Measurements from ENCODE around the gene LOXL4. TPM values are rescaled to one million over a fixed set of nuclear protein-coding genes. Genes with fewer than 3 reads are reported as not detected.

The LOXL4 gene
- total and polyA plus RNA-seq, 2 donors (not counting 1 experiment from before 2014, with no cell fraction given) = 0.12 TPM; not detected in 1

DNA sequence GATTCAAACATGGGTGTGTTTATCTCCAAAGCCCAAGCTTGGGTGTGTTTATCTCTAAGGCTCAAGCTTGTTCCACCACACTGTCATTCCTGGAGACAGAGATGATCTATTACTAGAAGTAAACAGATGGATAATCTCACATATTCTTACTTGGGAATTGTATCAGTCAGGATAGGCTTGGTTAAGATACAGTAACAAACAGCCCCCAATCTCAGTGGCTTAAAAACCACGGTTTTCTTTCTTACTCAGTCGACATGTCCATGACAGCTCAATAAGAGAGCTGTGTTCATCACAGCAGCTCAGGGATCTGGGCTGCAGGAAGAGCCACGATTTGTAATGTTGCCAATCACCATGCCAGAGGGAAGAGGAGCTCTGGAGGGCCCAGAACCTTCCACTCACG, 38.5 kb upstream of the LOXL4 start:
- Histone ChIP-seq H3K9ac (ENCODE audit: low read length) (no peak overlapping the region), H3K4me3 (ENCODE audit: control extremely low read depth in 1 of 5, extremely low read depth in 1 of 5, insufficient read depth in 1 of 5, low read depth in 2 of 5, low read length in 4 of 5) (no peak overlapping the region), H4K20me1 (ENCODE audit: control insufficient read depth, insufficient read depth, low read length, poor library complexity, severe bottlenecking) (no peaks in the 10 kb centered on the region), H2AFZ (ENCODE audit: insufficient read depth, low read depth, low read length, poor library complexity, severe bottlenecking) (no peak overlapping the region), H3K27ac (ENCODE audit: low read length in 2 of 2) (no peak overlapping the region), H3K27me3 (replicated peaks in 1 of 4; ENCODE audit: control extremely low read depth in 1 of 4, control insufficient read depth in 3 of 4, insufficient read depth in 4 of 4, low read length in 3 of 4) (peaks cover 0 to 39% (median 7%) of the 10 kb centered on the region in 4 experiments), H3K79me2 (ENCODE audit: control insufficient read depth, insufficient read depth, low read length) (no peaks in the 10 kb centered on the region), H3K4me2 (replicated peaks; ENCODE audit: low read depth, low read length, poor library complexity, severe bottlenecking) (no peak overlapping the region), H3K9me3 (ENCODE audit: control extremely low read depth in 1 of 3, control insufficient read depth in 2 of 3, insufficient read depth in 1 of 3, low read length in 2 of 3) (peaks cover 0 to 8% (median 0%) of the 10 kb centered on the region in 3 donors), H3K36me3 (replicated peaks in 1 of 2; ENCODE audit: control extremely low read depth in 1 of 2, control insufficient read depth in 1 of 2, extremely low read depth in 1 of 2, insufficient read depth in 2 of 2, low read length in 1 of 2) (no peaks in the 10 kb centered on the region), H3K4me1 (ENCODE audit: control insufficient read depth in 2 of 2, insufficient read depth in 2 of 2, low read length in 2 of 2) (peaks cover 6 to 8% of the 10 kb centered on the region in 2 donors)
- H3K27ac Mint-ChIP-seq = no peak overlapping the region
- CTCF ChIA-PET = interaction anchor here (1.5 kb wide), 1 partner anchor 392 kb away, joined by 3 read pairs; no protein-coding TSS in a partner anchor
- H3K27me3 Mint-ChIP-seq = peaks cover 27% of the 10 kb centered on the region
- no peak for ATAC-seq (ENCODE audit: low read depth)
- POLR2A ChIA-PET = no interaction called here
- intact Hi-C loops (cut with micrococcal nuclease) = no loop called here
- H3K4me1 Mint-ChIP-seq = peaks cover 7% of the 10 kb centered on the region
- no peaks in the 10 kb centered on the region for H3K9me3 Mint-ChIP-seq (ENCODE audit: insufficient read depth)
- no peak for DNase-seq
- TF ChIP-seq, protein P1, sequence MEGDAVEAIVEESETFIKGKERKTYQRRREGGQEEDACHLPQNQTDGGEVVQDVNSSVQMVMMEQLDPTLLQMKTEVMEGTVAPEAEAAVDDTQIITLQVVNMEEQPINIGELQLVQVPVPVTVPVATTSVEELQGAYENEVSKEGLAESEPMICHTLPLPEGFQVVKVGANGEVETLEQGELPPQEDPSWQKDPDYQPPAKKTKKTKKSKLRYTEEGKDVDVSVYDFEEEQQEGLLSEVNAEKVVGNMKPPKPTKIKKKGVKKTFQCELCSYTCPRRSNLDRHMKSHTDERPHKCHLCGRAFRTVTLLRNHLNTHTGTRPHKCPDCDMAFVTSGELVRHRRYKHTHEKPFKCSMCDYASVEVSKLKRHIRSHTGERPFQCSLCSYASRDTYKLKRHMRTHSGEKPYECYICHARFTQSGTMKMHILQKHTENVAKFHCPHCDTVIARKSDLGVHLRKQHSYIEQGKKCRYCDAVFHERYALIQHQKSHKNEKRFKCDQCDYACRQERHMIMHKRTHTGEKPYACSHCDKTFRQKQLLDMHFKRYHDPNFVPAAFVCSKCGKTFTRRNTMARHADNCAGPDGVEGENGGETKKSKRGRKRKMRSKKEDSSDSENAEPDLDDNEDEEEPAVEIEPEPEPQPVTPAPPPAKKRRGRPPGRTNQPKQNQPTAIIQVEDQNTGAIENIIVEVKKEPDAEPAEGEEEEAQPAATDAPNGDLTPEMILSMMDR (IDR thresholded peaks at IDR 0.05) = no peak
- no peak for TF ChIP-seq EZH2 (IDR thresholded peaks at IDR 0.05; ENCODE audit: borderline replicate concordance, insufficient read depth, low read depth, low read length, poor library complexity, severe bottlenecking)
- WGBS (ENCODE audit: insufficient coverage) = 73% methylated on average over 3 of the region's 4 CpGs
- H3K4me3 Mint-ChIP-seq = no peak overlapping the region

DNA sequence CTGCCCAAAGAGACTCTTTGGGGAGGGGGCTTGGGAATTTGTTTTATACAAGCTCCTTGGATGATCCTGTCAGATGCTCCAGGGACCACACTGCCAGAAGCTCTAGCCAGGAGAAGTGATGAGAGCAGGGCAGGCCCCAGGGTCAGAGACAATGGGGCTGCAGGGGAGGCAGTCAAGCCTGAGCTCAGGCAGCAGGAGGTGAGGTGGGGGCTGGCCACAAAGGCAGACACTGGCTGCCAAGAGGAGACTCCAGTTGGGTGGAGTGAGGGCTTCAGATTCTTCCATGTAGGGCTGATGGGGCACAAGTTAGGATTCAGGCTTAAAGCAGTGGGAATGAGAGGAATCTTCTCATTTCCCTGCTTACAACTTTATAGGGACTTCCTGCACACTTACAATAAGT, 35.6 kb upstream of the LOXL4 start:
- no peak for ATAC-seq (ENCODE audit: low read depth)
- no peaks in the 10 kb centered on the region for H3K9me3 Mint-ChIP-seq (ENCODE audit: insufficient read depth)
- H3K36me3 ChIP-seq (replicated peaks in 1 of 2; ENCODE audit: control extremely low read depth in 1 of 2, control insufficient read depth in 1 of 2, extremely low read depth in 1 of 2, insufficient read depth in 2 of 2, low read length in 1 of 2) = no peaks in the 10 kb centered on the region

More for the DNA sequence above, 35.6 kb upstream of the LOXL4 start:
- DNase-seq = no peak
- Histone ChIP-seq H2AFZ (ENCODE audit: insufficient read depth, low read depth, low read length, poor library complexity, severe bottlenecking) (no peak overlapping the region), H3K4me1 (ENCODE audit: control insufficient read depth in 2 of 2, insufficient read depth in 2 of 2, low read length in 2 of 2) (no peaks in the 10 kb centered on the region), H3K9ac (ENCODE audit: low read length) (no peak overlapping the region), H4K20me1 (ENCODE audit: control insufficient read depth, insufficient read depth, low read length, poor library complexity, severe bottlenecking) (no peaks in the 10 kb centered on the region), H3K9me3 (ENCODE audit: control extremely low read depth in 1 of 3, control insufficient read depth in 2 of 3, insufficient read depth in 1 of 3, low read length in 2 of 3) (peaks cover 0 to 8% (median 0%) of the 10 kb centered on the region in 3 donors), H3K4me2 (replicated peaks; ENCODE audit: low read depth, low read length, poor library complexity, severe bottlenecking) (no peak overlapping the region), H3K4me3 (ENCODE audit: control extremely low read depth in 1 of 5, extremely low read depth in 1 of 5, insufficient read depth in 1 of 5, low read depth in 2 of 5, low read length in 4 of 5) (no peak overlapping the region), H3K79me2 (ENCODE audit: control insufficient read depth, insufficient read depth, low read length) (no peaks in the 10 kb centered on the region), H3K27me3 (replicated peaks in 1 of 4; ENCODE audit: control extremely low read depth in 1 of 4, control insufficient read depth in 3 of 4, insufficient read depth in 4 of 4, low read length in 3 of 4) (peaks cover 0 to 33% (median 7%) of the 10 kb centered on the region in 4 experiments), H3K27ac (ENCODE audit: low read length in 2 of 2) (no peak overlapping the region)
- POLR2A ChIA-PET = no interaction called here
- Mint-ChIP-seq H3K4me3 (no peak overlapping the region), H3K27me3 (peaks cover 36% of the 10 kb centered on the region), H3K27ac (no peak overlapping the region), H3K4me1 (no peaks in the 10 kb centered on the region)
- CTCF ChIA-PET = interaction anchor here (0.6 kb wide), 1 partner anchor 1254 kb away, joined by 3 read pairs; no protein-coding TSS in a partner anchor
- intact Hi-C loops (cut with micrococcal nuclease) = no loop called here
- TF ChIP-seq EZH2 (IDR thresholded peaks at IDR 0.05; ENCODE audit: borderline replicate concordance, insufficient read depth, low read depth, low read length, poor library complexity, severe bottlenecking) = no peak
- TF ChIP-seq, protein P1 (IDR thresholded peaks at IDR 0.05) = no peak

Data from B cell (primary cell).